ENCODE results near the gene LATS1. TPM values are rescaled to one million over a fixed set of nuclear protein-coding genes. Genes with fewer than 3 reads are reported as not detected.
"Not testable (repeated sequence)": the region's sequence is repeated elsewhere in the genome, so short reads cannot be mapped to it uniquely, and the experiment has no call there.

The LATS1 gene
- total RNA-seq, 2 donors from 2014 or later: 28.7 to 44.8 TPM

- Histone ChIP-seq H3K9me3 (no peaks in the 10 kb centered on the region), H3K4me1 (replicated peaks) (no peaks in the 10 kb centered on the region), H3K27ac (no peak overlapping the region), H3K36me3 (no peaks in the 10 kb centered on the region), H3K27me3 (replicated peaks; ENCODE audit: insufficient read depth) (no peaks in the 10 kb centered on the region), H3K4me3 (no peak overlapping the region)
- TF ChIP-seq POLR2A (IDR thresholded peaks at IDR 0.05) (no peak), POLR2AphosphoS5 (IDR thresholded peaks at IDR 0.05) (no peak), CTCF (IDR thresholded peaks at IDR 0.05) (no peak)
- 91% methylated on average over 7 of the region's 7 CpGs for WGBS
- intact Hi-C loops (cut with DNase I): no loop called here
- DNase-seq (ENCODE audit: low spot score): no peak
Measured at GRCh38 chr6:149756261-149756636, 38.3 kb upstream of the LATS1 start.

- TF ChIP-seq POLR2AphosphoS5 (IDR thresholded peaks at IDR 0.05): no peak
- TF ChIP-seq POLR2A (IDR thresholded peaks at IDR 0.05): no peak
- TF ChIP-seq CTCF (IDR thresholded peaks at IDR 0.05): no peak
- intact Hi-C loops (cut with DNase I): no loop called here
- Histone ChIP-seq H3K9me3 (no peaks in the 10 kb centered on the region), H3K27me3 (replicated peaks; ENCODE audit: insufficient read depth) (no peaks in the 10 kb centered on the region), H3K4me3 (no peak overlapping the region), H3K4me1 (replicated peaks) (no peaks in the 10 kb centered on the region), H3K36me3 (no peaks in the 10 kb centered on the region), H3K27ac (no peak overlapping the region)
- no peak for DNase-seq (ENCODE audit: low spot score)
- 83% methylated on average over 9 of the region's 9 CpGs for WGBS
Measured at GRCh38 chr6:149755300-149756260, 37.7 kb upstream of the LATS1 start.

GRCh38 chr6:149754548-149754947 lies 36.6 kb upstream of the LATS1 start:
- Histone ChIP-seq H3K36me3 (no peaks in the 10 kb centered on the region), H3K4me3 (no peak overlapping the region), H3K9me3 (no peaks in the 10 kb centered on the region), H3K27me3 (replicated peaks; ENCODE audit: insufficient read depth) (no peaks in the 10 kb centered on the region), H3K27ac (no peak overlapping the region), H3K4me1 (replicated peaks) (no peaks in the 10 kb centered on the region)
- no peak for TF ChIP-seq POLR2AphosphoS5 (IDR thresholded peaks at IDR 0.05)
- TF ChIP-seq POLR2A (IDR thresholded peaks at IDR 0.05): no peak
- no peak for TF ChIP-seq CTCF (IDR thresholded peaks at IDR 0.05)
- intact Hi-C loops (cut with DNase I): no loop called here
- DNase-seq (ENCODE audit: low spot score): no peak
- 82% methylated on average over 4 of the region's 4 CpGs for WGBS

GRCh38 chr6:149753374-149753637 lies 35.4 kb upstream of the LATS1 start:
- intact Hi-C loops (cut with DNase I); H3K27me3 ChIP-seq (replicated peaks; ENCODE audit: insufficient read depth); H3K4me1 ChIP-seq (replicated peaks); H3K27ac ChIP-seq; DNase-seq (ENCODE audit: low spot score); H3K4me3 ChIP-seq; H3K9me3 ChIP-seq; H3K36me3 ChIP-seq: not testable (repeated sequence)
- WGBS: 98% methylated on average over 3 of the region's 3 CpGs

GRCh38 chr6:149752600-149753373 lies 34.9 kb upstream of the LATS1 start:
- WGBS: 93% methylated on average over 4 of the region's 4 CpGs
- no peak for TF ChIP-seq POLR2AphosphoS5 (IDR thresholded peaks at IDR 0.05)
- Histone ChIP-seq H3K4me3 (no peak overlapping the region), H3K36me3 (no peaks in the 10 kb centered on the region), H3K27me3 (replicated peaks; ENCODE audit: insufficient read depth) (no peaks in the 10 kb centered on the region), H3K4me1 (replicated peaks) (no peaks in the 10 kb centered on the region), H3K27ac (no peak overlapping the region), H3K9me3 (no peaks in the 10 kb centered on the region)
- intact Hi-C loops (cut with DNase I): no loop called here
- no peak for DNase-seq (ENCODE audit: low spot score)

- H3K4me3 ChIP-seq; intact Hi-C loops (cut with DNase I); H3K9me3 ChIP-seq; H3K27ac ChIP-seq; H3K36me3 ChIP-seq; H3K4me1 ChIP-seq (replicated peaks); DNase-seq (ENCODE audit: low spot score); H3K27me3 ChIP-seq (replicated peaks; ENCODE audit: insufficient read depth): not testable (repeated sequence)
- whole genome bisulfite sequencing: 92% methylated on average over 5 of the region's 5 CpGs
Measured at GRCh38 chr6:149751920-149752319, 34.0 kb upstream of the LATS1 start.
